SHP77 treated with DMSO at 0.1 percent for 48 hours (cell line): ENCODE results near the gene HTR6.
"Not testable (repeated sequence)": the region's sequence is repeated elsewhere in the genome, so short reads cannot be mapped to it uniquely, and the experiment has no call there.

Source experiments
- DNase-seq: peaks from one replicate; lab custom pipeline; 2025; lab: John Stamatoyannopoulos, UW

The HTR6 gene

DNA sequence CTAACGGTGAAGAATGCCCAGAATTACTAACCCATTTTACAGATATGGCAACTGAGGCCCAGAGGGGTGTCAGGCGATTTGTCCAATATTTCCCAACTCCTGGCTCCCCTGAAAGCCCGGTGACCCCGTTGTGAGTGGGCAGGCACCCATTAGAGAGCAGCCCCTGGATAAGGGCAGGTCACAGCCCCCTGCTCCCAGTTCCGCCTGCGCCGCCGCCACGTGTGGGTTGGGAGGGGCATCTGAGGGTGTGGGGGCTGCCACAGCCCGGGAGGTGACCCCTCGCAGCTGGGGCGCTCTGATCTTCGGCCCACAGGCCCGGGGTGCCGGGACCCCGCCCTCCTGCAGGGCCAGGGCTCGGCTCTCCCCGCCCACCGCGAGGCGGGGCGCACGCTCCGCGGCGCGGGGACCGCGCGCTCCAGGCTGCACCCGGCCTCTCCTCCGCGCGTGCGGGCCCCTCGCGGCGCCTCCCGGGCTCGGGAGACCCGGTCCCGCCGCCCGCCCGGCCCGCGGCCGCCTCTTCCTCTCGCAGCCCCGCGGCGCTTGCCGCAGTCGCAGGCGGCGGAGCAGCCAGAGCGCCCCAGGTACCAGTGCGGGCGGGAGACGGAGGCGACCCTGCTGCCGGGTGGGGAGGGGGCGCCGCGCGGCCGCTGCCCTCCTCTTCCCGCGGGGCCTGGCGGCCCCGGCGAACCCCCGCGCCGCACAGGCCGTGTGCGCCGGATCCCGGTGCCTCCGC, at the start of gene HTR6:
HTR6 (plus strand) TSS at position 423 of the 733 bp plus-strand sequence. CDS start 879 bp downstream, outside the sequence.
- DNase-seq, result no peak

DNA sequence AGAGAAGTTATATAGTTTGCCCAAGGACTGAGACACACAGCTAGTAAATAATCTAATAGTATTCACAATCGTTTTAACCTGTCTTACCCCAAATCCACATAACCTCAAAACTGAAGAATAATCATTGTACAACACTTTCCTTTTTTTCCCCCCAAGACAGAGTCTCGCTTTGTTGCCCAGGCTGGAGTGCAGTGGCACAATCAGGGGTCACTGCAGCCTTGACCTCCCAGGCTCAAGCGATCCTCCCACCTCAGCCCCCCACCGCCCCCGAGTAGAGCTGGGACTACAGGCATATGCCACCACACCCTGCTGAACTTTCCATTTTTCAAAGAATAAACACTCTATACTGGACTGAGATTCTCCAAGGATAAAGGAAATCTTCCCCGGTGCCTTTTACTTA, 49.2 kb upstream of the HTR6 start:
- no peak for DNase-seq

DNA sequence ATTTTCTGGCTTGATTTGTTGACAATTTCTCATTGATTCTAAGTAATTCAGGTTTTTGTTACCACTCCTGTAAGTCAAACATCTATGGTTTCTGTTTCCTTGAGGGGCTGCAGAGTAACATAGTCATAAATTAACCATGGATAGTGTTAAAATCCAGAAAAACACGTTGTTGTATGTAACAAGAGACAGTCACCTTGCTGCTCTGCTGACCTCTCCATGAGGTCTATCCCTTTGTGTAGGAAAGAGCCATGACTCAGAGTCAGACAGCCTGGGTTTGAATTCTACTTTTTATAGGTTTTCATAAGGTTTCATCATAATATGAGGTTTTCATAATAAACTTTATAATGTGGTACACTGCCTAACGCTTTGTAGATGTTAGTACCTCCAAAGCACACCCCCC, 48.2 kb upstream of the HTR6 start:
- no peak for DNase-seq

DNA sequence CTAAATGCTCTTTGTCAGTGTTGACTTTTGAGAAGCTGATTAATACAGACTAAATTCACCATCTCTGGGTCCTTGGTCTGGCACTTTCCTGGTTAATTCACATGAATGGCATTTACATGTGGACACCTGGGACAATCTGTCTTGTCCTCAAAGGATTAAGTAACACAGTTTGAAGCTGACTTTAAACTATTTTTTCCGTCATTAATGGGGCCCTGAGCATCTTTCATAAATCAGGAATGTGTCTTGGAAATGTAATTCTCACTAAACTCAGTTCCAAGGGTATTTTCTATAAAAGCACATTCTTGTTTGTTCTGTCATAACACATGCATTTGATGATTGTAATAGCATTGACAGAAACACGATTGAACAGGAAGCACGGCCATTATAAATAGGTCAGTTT, 47.3 kb upstream of the HTR6 start:
- DNase-seq, result no peak

DNA sequence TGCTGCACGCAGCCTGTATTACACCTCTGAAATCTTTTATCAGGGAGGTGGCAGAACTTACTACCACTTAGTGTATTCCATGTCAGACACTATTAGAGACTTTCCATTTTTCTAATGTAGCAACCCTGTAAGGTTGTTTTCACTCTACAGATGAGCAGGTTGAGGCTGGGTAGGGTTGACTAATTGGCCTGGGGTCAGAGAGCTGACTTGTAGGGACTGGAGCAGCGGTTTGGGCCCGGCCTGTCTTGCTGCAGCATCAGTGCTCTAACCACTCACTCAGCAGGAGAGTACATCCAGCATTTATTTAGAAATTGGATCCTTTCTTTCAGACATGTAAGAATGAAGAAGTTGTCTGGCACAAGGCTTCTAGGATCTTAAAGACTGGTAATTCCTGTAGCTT, 46.2 kb upstream of the HTR6 start:
- no peak for DNase-seq

DNA sequence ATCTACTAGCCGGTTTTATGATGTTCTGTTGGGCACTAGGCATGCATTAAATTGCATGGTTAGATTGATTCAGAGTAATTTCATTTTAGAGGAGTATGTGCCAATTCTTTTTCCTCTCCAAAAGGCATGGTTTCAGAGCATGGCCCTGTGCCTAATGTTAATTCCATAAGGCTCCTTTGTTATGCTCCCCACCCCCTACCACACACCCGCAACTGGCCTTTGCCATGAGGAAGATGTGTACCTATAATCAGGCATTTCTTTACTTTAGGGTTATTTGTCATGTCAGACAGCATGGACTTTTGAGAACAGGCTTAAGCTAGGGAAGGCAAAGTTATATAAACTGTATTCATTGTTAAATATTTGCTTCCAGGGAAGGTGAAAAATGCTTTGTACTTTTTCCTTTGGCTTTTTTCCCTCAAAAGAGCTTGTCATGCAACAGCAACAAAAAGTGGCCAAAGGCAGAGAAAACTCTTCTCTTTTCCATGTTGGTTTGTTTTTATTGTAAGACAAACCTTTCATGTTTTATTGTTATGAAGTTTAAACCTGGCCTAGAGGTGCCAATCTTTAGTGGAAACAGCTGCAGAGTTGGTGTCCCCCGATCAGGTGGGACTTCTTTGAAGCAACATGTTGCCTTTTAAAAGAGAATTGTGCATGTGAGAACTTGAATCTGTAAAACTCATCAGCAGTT, 44.8 kb upstream of the HTR6 start:
- no peak for DNase-seq

DNA sequence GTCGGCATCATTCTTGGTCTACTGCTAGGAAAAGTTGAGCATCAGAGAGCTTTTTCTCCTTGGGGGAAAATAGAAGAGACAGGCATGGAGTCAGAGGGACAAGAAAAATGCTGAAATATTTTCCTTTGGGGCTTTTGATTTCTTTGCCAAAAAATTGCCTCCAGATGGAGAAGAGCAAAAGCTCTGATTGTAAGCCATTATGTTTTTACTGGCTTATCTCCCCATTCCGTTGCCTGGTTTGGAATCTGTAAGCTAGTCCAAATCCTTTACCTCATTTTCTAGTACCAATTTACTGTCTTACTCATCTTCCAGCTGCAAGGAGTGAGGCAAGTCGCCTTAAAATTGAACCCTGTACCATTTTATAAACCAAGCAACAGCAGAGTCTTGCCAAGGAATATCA, 43.9 kb upstream of the HTR6 start:
- no peak for DNase-seq

DNA sequence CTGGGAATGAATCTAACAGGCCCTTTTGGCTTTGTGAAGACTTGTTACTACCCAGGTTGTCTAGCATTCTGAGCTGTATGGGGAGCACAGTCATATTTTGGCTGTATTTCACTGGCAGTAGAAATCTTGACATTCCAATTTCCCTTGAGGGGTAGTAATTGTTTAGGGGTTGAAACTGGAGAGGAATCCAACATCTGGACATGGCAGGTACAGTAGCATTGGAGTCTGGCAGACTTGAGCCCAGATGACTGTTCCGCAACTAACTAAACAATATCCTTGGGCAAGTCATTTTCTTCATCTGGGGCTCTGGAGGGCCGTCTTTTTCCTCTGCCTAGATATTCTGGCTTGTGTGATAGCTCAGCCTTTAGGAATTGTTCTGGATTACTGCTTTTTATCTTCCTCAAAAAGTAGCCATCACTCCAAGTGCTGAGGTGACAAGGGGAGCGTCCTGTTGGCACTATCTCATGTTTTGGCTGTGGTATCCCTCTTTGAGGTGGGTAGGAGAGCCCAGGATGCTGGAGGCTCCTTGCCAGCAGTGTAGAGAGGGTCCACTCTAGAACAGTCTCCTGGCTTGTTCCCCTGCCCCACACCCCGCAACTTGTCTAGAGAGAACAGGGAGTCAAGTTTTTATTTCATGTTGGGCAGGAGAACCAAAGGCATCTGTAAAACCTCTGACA, 43.3 kb upstream of the HTR6 start:
- no peak for DNase-seq

DNA sequence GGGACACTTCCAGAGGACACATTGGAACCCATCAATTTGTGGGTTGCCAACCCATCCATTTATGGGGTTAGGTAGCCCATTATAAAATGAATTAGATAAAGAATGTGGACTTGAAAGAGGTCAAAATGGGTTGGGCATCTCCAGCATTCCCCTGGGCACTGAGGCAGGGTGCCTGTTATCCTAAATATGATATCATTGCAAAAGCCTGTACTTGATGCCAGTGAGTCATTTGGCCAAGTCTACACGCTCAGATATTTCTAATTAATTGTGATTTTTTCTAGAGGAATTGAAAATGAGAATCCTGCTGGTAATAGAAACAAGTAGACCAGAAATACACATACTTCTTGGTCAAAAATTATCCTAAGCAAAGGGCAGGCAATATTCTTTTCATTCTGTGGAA, 42.5 kb upstream of the HTR6 start:
- no peak for DNase-seq

DNA sequence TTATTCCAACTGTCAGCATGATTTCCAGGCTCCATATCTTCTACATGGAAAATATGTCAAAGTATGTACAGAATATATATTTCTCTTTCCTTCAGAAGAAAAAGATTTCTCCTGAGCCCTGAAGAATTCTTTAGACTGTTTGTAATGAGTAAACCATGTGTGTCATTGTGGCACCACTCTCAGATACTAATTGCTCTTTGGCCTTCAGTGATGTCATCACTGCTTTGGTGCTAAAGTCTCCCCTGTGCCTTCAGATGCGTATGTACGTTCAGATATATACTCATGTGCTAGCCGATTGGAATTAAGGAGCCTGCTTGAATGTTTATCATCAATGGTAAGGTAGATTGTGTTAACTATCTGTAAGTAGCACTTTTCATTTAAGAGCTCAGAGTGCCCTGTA, 41.2 kb upstream of the HTR6 start:
- DNase-seq, result no peak

DNA sequence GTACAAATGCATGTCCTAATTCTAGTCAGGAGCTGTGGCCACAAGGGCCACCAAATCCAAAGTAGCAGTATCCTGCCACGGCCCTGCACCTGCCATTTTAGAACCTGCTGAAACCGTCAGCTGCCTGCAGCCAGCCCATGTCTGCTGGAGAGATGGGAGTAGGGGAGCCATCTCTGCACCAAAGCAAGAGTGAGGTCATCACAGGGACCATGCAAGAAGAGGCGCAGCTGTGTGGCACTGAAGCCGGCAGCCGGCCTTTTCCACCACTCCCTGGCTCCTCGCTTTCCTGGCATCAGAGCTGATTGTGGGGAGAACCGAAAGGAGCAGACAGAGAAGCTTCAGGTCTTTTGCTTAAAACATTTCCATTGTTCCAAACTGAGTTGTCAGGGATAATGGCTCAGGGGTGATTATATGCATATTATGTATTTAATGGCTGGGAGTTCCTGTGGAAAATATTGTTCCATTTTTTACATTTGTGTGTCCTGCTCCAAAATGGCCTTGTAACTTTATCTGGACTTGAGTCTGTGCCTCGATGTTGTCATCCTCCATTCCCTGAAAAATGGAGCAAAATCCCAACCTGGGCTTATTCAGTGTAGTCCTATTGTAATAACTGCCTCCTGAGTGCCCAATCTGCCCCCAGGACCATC, 39.3 kb upstream of the HTR6 start:
- DNase-seq, result no peak

DNA sequence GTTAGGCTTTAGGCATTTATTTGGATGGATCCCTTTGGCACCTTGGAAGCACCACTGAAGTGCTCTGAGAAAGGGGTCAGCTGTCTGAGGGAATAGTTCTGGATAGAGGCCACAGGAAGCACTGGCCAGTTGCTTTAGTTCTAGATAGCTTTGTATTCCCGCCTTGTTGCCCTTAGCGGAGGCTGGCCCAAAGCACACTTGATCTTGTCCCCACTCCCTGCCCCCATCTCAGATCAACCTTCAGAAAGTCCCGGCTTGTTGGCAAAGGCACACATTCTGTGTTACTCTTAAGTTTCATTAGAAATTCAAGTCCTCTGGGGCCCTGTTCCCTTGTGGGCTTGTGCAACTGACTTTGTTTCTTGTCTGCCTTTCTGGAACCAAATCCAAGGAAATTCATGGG, 35.8 kb upstream of the HTR6 start:
- no peak for DNase-seq

DNA sequence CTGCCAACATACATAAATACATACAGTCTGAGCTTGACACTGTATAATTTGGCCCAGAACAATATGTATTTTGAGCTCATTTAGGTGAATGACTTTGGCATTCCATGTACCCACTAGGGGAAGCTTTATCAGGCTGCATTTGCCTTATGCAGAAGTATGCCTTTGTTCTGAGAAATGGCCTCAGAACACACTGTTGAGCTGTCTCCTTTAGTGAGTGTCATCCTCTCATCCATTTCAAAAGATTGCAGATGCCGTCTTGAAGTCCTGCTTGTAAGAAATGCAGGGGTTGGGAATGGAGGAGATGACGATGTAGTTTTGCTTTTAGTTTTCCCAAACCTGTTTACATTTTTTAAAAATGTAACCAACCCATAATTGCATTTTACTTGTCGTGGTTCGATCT, 35.3 kb upstream of the HTR6 start:
- DNase-seq, result no peak

DNA sequence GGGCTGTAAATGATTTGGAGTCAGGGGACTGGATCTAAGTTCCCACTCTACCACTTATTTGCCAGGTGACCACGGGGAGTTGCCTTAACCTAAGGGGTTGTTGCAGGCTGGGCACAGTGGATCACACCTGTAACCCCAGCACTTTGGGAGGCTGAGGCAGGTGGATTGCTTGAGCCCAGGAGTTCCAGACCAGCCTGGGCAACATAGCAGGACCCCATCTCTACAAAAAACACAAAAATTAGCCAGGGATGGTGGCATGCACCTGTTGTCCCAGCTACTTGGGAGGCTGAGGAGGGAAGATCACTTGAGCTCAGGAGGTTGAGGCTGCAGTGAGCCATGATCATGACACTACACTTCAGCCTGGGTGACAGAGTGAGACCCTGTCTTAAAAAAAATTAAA, 34.5 kb upstream of the HTR6 start:
- DNase-seq, result not testable (repeated sequence)

DNA sequence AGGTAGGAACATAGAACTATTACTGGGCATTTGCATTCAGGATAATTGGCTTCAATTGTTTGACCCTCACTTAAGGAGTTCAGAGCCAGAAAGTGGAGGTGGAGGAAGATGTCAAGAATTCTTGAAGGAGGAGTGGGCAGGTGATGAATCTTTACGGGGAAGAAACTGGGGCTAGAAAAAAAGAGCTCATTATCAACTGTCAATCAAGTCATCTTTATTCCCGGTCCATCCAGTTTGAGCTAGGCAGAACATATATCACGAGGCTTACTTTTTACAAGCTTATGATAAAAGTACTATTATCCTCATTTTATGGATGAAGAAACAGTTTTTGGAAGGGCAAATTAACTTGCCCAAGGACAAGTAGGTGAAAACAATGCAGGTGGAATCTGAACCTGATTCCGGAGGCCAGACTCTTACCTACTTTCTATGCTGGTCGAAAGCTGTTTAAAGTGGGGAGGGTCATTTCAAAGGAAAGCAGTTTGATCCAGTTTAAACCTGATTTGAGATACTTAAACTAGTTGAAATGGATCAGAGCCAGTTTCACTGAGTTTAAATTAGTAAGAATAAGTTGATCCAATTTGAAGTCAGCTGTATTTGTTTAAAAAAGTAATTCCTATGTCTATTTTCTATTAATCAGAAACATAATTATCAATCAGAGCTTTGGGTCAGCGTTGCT, 33.8 kb upstream of the HTR6 start:
- DNase-seq, result no peak

DNA sequence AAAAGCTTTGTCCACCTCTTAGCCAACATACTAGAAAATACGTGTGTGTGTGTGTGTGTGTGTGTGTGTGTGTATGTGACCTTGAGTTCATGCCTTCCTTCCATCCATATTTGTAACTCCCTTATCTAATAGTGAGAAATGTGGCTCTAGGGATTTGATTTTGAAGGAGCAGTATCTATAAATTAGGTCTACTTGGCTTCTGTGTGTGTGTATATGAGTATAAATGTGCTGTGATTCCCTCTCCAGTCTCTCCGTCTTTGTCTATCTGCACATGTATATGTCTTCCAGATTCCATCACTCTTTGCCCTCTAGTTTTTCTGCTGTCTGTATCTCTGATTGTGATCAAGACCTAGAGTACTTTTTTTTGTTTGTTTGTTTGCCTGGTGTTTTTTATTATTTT, 32.5 kb upstream of the HTR6 start:
- DNase-seq, result no peak

DNA sequence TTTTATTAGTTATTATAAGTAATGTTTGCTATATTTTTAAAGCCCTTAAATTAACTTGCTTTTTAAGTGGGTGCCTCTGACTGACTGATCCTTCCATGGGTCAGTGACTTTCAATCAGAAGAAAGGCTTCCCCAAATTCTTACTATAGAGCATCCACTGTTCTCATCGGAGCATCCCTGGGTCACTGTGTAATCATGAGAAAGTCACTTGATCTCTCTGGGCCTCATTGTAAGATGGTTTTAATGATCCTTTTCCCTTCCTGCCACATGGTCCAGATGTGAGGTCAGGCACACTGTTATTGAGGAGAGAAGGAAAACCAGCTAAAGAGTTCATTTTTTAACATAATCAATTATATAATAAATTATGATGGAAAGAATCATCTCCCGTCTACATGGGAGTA, 31.6 kb upstream of the HTR6 start:
- no peak for DNase-seq

DNA sequence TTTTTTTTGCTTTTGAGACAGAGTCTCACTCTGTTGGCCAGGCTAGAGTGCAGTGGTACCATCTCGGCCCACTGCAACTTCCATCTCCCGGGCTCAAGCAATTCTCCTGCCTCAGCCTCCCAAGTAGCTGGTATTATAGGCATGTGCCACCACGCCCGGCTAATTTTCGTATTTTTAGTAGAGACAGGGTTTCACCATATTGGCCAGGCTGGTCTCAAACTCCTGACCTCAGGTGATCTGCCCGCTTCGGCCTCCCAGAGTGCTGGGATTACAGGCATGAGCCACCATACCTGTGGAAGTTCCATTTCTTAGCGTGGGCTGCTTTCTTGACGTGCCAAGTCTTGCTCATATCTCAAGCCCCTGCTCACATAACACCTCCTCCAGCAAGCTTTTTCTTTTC, 29.6 kb upstream of the HTR6 start:
- DNase-seq, result not testable (repeated sequence)

DNA sequence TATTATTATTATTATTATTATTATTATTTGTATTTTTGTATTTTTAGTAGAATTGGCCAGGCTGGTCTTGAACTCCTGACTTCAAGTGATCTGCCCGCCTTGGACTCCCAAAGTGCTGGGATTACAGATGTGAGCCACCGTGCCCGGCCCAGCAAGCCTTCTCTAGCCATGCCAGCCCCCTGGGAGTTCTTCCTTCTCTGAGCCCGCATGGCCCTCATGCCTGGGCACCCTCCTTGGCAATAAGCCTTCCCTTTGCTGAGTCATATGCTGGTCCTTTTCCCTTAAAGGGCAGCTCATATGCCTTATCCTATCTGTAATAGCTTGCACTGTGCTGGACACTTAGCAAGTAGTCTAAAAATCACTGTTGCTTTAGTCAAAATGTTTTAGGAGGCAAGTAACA, 29.0 kb upstream of the HTR6 start:
- no peak for DNase-seq

DNA sequence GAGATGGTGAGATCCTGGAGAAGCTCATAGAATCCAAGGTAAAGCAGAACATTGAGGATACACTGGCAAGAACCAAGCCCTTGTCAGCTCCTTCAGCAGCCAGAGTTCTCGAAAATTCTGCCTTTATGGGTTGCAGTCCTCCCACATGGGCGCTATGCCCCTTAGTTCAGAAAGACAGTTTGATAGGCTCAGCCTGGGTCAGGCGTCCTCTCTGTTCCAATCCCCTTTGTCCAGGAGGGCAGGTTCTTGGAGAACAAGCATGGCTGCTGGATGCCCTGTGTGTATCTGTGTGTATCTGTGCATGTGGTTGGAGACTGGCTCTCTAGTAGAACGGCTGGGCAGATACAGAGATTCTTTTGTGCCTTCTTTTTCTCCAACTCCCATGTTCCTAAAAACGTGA, 28.6 kb upstream of the HTR6 start:
- no peak for DNase-seq

DNA sequence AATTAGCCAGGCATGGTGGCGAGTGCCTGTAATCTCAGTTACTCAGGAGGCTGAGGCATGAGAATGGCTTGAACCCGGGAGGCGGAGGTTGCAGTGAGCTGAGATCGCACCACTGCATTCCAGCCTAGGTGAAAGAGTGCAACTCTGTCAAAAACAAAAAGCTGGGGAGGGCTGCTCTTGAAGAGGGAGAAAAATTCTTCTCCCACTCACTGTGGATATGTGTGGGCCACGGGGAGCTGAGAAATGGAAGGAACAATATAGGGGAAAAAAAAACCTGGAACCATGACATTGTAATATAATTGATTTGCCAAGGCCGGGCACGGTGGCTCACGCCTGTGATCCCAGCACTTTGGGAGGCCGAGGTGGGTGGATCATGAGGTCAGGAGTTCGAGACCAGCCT, 27.9 kb upstream of the HTR6 start:
- not testable (repeated sequence) for DNase-seq

DNA sequence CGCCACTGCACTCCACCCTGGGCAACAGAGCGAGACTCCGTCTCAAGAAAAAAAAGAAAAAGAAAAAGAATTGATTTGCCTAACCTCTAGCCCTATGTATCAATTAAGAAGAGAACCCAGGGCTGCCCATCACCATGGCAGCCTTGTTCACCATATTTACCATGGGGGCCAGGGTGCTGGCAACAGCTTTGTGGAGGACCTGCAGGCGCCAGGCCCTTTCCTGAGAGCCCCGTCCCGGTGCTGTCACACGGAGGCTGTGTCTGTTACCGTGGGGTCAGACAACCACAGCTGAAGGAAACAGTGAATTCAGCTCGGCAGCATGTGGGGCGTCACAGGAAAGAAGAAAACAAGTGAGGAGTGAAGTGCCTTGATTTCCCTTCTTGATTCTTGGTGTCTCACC, 27.1 kb upstream of the HTR6 start:
- DNase-seq, result no peak
